Measurements from ENCODE around the gene ANKRD55.
"Not testable (repeated sequence)": the region's sequence is repeated elsewhere in the genome, so short reads cannot be mapped to it uniquely, and the experiment has no call there.

The ANKRD55 gene

GRCh38 chr5:56229111-56229510 is 4.0 kb downstream of the ANKRD55 start:
- TF ChIP-seq CTCF (IDR thresholded peaks at IDR 0.05; ENCODE audit: low read depth, low read length): no peak
- H3K4me3 ChIP-seq (ENCODE audit: low read depth, low read length): no peak overlapping the region
- in situ Hi-C loops (cut with HindIII; ENCODE audit: low sequenced_read_pairs): no loop called here
- DNase-seq (ENCODE audit: low read depth, low spot score): no peak

GRCh38 chr5:56228631-56229030 is 4.5 kb downstream of the ANKRD55 start:
- no peak for TF ChIP-seq CTCF (IDR thresholded peaks at IDR 0.05; ENCODE audit: low read depth, low read length)
- no peak overlapping the region for H3K4me3 ChIP-seq (ENCODE audit: low read depth, low read length)
- DNase-seq (ENCODE audit: low read depth, low spot score): no peak
- in situ Hi-C loops (cut with HindIII; ENCODE audit: low sequenced_read_pairs): no loop called here

GRCh38 chr5:56227691-56228090 is 5.4 kb downstream of the ANKRD55 start:
- in situ Hi-C loops (cut with HindIII; ENCODE audit: low sequenced_read_pairs): no loop called here
- H3K4me3 ChIP-seq (ENCODE audit: low read depth, low read length): no peak overlapping the region
- no peak for TF ChIP-seq CTCF (IDR thresholded peaks at IDR 0.05; ENCODE audit: low read depth, low read length)
- no peak for DNase-seq (ENCODE audit: low read depth, low spot score)

- DNase-seq (ENCODE audit: low read depth, low spot score); H3K4me3 ChIP-seq (ENCODE audit: low read depth, low read length); in situ Hi-C loops (cut with HindIII; ENCODE audit: low sequenced_read_pairs): not testable (repeated sequence)
Measured at GRCh38 chr5:56223298-56223697, 9.8 kb downstream of the ANKRD55 start.

GRCh38 chr5:56221601-56222000 is 11.5 kb downstream of the ANKRD55 start:
- in situ Hi-C loops (cut with HindIII; ENCODE audit: low sequenced_read_pairs); H3K4me3 ChIP-seq (ENCODE audit: low read depth, low read length); DNase-seq (ENCODE audit: low read depth, low spot score): not testable (repeated sequence)

GRCh38 chr5:56215019-56215830 is 17.9 kb downstream of the ANKRD55 start:
- no peak for TF ChIP-seq CTCF (IDR thresholded peaks at IDR 0.05; ENCODE audit: low read depth, low read length)
- in situ Hi-C loops (cut with HindIII; ENCODE audit: low sequenced_read_pairs): no loop called here
- no peak overlapping the region for H3K4me3 ChIP-seq (ENCODE audit: low read depth, low read length)
- no peak for DNase-seq (ENCODE audit: low read depth, low spot score)

GRCh38 chr5:56213886-56214535 is 19.1 kb downstream of the ANKRD55 start:
- in situ Hi-C loops (cut with HindIII; ENCODE audit: low sequenced_read_pairs); DNase-seq (ENCODE audit: low read depth, low spot score); H3K4me3 ChIP-seq (ENCODE audit: low read depth, low read length): not testable (repeated sequence)

GRCh38 chr5:56212130-56212879 is 20.8 kb downstream of the ANKRD55 start:
- no peak for TF ChIP-seq CTCF (IDR thresholded peaks at IDR 0.05; ENCODE audit: low read depth, low read length)
- DNase-seq (ENCODE audit: low read depth, low spot score): no peak

More at GRCh38 chr5:56212130-56212879, 20.8 kb downstream of the ANKRD55 start:
- H3K4me3 ChIP-seq (ENCODE audit: low read depth, low read length): no peak overlapping the region
- in situ Hi-C loops (cut with HindIII; ENCODE audit: low sequenced_read_pairs): no loop called here

Data from astrocyte of the spinal cord (primary cell).